ENCODE measurements around the gene CSKMT.
"Not testable (repeated sequence)": the region's sequence is repeated elsewhere in the genome, so short reads cannot be mapped to it uniquely, and the experiment has no call there.

The CSKMT gene

GRCh38 chr11:62665075-62665598 lies at the start of gene CSKMT, which contains the start of gene C11orf98:
Gene CSKMT (plus strand): TSS chr11:62665312. CDS start chr11:62665880, 568 bp downstream.
Gene C11orf98 (minus strand): TSS chr11:62665210. CDS start chr11:62665169, 41 bp downstream.
- no peak for TF ChIP-seq CTCF (IDR thresholded peaks at IDR 0.05; ENCODE audit: low read depth, low read length)
- DNase-seq (ENCODE audit: low read depth, low spot score) = peak; percentile 95
- H3K4me3 ChIP-seq (ENCODE audit: low read depth, low read length) = peak within 1 kb of the TSS; percentile 95
- in situ Hi-C loops (cut with HindIII; ENCODE audit: low sequenced_read_pairs) = no loop called here

- DNase-seq (ENCODE audit: low read depth, low spot score) = no peak
- no peak overlapping the region for H3K4me3 ChIP-seq (ENCODE audit: low read depth, low read length)
- TF ChIP-seq CTCF (IDR thresholded peaks at IDR 0.05; ENCODE audit: low read depth, low read length) = no peak
- in situ Hi-C loops (cut with HindIII; ENCODE audit: low sequenced_read_pairs) = no loop called here
Observed at GRCh38 chr11:62615521-62615920, 49.6 kb upstream of the CSKMT start.

- in situ Hi-C loops (cut with HindIII; ENCODE audit: low sequenced_read_pairs); H3K4me3 ChIP-seq (ENCODE audit: low read depth, low read length); DNase-seq (ENCODE audit: low read depth, low spot score): not testable (repeated sequence)
Observed at GRCh38 chr11:62616957-62617356, 48.2 kb upstream of the CSKMT start.

- TF ChIP-seq CTCF (IDR thresholded peaks at IDR 0.05; ENCODE audit: low read depth, low read length) = no peak
- peak overlapping the region; percentile 82 for H3K4me3 ChIP-seq (ENCODE audit: low read depth, low read length)
- in situ Hi-C loops (cut with HindIII; ENCODE audit: low sequenced_read_pairs) = no loop called here
- DNase-seq (ENCODE audit: low read depth, low spot score) = no peak
Observed at GRCh38 chr11:62621027-62621566, 44.0 kb upstream of the CSKMT start.

GRCh38 chr11:62621567-62622470 lies 43.3 kb upstream of the CSKMT start, which contains the start of gene B3GAT3:
Gene B3GAT3 (minus strand): TSS chr11:62621986. CDS start chr11:62621947, 39 bp downstream.
- H3K4me3 ChIP-seq (ENCODE audit: low read depth, low read length) = peak within 1 kb of the TSS; percentile 82
- TF ChIP-seq CTCF (IDR thresholded peaks at IDR 0.05; ENCODE audit: low read depth, low read length) = peak; percentile 6
- DNase-seq (ENCODE audit: low read depth, low spot score) = peak; percentile 99
- in situ Hi-C loops (cut with HindIII; ENCODE audit: low sequenced_read_pairs) = no loop called here

- DNase-seq (ENCODE audit: low read depth, low spot score) = no peak
- in situ Hi-C loops (cut with HindIII; ENCODE audit: low sequenced_read_pairs) = no loop called here
- no peak overlapping the region for H3K4me3 ChIP-seq (ENCODE audit: low read depth, low read length)
- TF ChIP-seq CTCF (IDR thresholded peaks at IDR 0.05; ENCODE audit: low read depth, low read length) = no peak
Observed at GRCh38 chr11:62622476-62623089, 42.5 kb upstream of the CSKMT start.

Measured in astrocyte of the spinal cord (primary cell).